ENCODE data around the gene ZCCHC14.
"Not testable (repeated sequence)": the region's sequence is repeated elsewhere in the genome, so short reads cannot be mapped to it uniquely, and the experiment has no call there.

ZCCHC14 gene

GRCh38 chr16:87391324-87391949 is 101.4 kb downstream of the ZCCHC14 start:
- Histone ChIP-seq H3K9me2 (replicated peaks; ENCODE audit: insufficient read depth, low read length) (no peaks in the 10 kb centered on the region), H3F3A (ENCODE audit: insufficient read depth) (peaks cover 34% of the 10 kb centered on the region), H3K27ac (ENCODE audit: low read depth, low read length) (peak overlapping the region; percentile 59), H3K9me3 (ENCODE audit: insufficient read depth, low read length) (no peaks in the 10 kb centered on the region), H3K36me3 (ENCODE audit: low read length) (no peaks in the 10 kb centered on the region), H3K4me2 (ENCODE audit: low read depth, low read length, poor library complexity, severe bottlenecking) (peak overlapping the region; percentile 56), H3K4me3 (ENCODE audit: insufficient read depth, low read length, poor library complexity, severe bottlenecking) (peak overlapping the region; percentile 76), H3K9ac (ENCODE audit: low read length) (peak overlapping the region; percentile 86), H4K20me1 (ENCODE audit: low read depth, low read length) (peaks cover 7% of the 10 kb centered on the region; the same call in 1 of the 2 replicates), H3K27me3 (ENCODE audit: low read length) (no peaks in the 10 kb centered on the region), H3K79me2 (ENCODE audit: insufficient read depth, low read length) (peaks cover 35% of the 10 kb centered on the region), H2AFZ (ENCODE audit: low read depth, low read length, severe bottlenecking) (no peak overlapping the region)
- no peak for TF ChIP-seq EZH2phosphoT487 (conservative IDR thresholded peaks at IDR 0.05; ENCODE audit: low read length)
- TF ChIP-seq, protein P1, sequence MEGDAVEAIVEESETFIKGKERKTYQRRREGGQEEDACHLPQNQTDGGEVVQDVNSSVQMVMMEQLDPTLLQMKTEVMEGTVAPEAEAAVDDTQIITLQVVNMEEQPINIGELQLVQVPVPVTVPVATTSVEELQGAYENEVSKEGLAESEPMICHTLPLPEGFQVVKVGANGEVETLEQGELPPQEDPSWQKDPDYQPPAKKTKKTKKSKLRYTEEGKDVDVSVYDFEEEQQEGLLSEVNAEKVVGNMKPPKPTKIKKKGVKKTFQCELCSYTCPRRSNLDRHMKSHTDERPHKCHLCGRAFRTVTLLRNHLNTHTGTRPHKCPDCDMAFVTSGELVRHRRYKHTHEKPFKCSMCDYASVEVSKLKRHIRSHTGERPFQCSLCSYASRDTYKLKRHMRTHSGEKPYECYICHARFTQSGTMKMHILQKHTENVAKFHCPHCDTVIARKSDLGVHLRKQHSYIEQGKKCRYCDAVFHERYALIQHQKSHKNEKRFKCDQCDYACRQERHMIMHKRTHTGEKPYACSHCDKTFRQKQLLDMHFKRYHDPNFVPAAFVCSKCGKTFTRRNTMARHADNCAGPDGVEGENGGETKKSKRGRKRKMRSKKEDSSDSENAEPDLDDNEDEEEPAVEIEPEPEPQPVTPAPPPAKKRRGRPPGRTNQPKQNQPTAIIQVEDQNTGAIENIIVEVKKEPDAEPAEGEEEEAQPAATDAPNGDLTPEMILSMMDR (IDR thresholded peaks at IDR 0.05; ENCODE audit: insufficient read depth, low read length, poor library complexity, severe bottlenecking) = no peak

DNA sequence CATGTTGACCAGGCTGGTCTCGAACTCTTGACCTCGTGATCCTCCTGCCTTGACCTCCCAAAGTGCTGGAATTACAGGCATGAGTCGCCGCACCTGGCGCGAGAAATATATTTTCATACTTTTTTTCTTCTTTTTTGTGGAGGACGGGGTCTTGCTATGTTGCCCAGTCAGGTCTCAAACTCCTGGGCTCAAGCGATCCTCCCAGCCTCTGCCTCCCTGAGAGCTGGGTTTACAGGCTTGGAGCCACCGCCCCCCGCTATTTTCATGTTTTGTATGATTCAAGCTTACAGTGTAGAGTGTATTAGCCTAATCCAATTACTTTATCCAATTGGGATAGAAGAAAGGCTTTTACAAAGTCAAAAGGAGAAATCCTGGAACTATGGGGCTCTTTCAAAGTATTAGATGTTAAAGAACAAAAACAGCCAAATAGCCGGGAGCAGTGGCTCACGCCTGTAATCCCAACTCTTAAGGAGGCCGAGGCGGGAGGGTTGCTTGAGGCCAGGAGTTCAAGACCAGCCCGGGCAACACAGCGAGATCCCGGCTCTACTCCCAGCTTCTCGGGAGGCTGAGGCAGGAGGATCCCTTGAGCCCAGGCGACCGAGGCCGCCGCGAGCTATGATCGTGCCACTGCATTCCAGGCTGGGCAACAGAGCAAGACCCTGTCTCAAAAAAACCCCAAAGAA is 102.0 kb downstream of the ZCCHC14 start:
- Histone ChIP-seq H3K4me3 (ENCODE audit: insufficient read depth, low read length, poor library complexity, severe bottlenecking) (peak overlapping the region; percentile 76), H2AFZ (ENCODE audit: low read depth, low read length, severe bottlenecking) (no peak overlapping the region)

DNA sequence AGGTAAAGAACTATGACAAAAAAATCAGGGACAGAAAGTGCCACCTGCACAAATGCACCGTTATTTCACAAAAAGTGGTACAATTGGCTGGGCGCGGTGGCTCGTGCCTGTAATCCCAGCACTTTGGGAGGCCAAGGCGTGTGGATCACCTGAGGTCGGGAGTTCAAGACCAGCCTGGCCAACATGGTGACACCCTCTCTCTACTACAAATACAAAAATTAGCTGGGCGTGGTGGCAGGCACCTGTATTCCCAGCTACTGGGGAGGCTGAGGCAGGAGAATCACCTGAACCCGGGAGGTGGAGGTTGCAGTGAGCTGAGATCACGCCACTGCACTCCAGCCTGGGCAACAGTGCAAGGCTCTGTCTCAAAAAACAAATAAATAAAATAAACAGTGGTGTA is 102.9 kb downstream of the ZCCHC14 start:
- H4K20me1 ChIP-seq (ENCODE audit: low read depth, low read length); H3K9me2 ChIP-seq (replicated peaks; ENCODE audit: insufficient read depth, low read length); H3K4me3 ChIP-seq (ENCODE audit: insufficient read depth, low read length, poor library complexity, severe bottlenecking); H3K27me3 ChIP-seq (ENCODE audit: low read length); H3K36me3 ChIP-seq (ENCODE audit: low read length); H3K4me2 ChIP-seq (ENCODE audit: low read depth, low read length, poor library complexity, severe bottlenecking); H3K9ac ChIP-seq (ENCODE audit: low read length); H3K27ac ChIP-seq (ENCODE audit: low read depth, low read length); H2AFZ ChIP-seq (ENCODE audit: low read depth, low read length, severe bottlenecking); H3K9me3 ChIP-seq (ENCODE audit: insufficient read depth, low read length): not testable (repeated sequence)
- Histone ChIP-seq H3K79me2 (ENCODE audit: insufficient read depth, low read length) (peaks cover 22% of the 10 kb centered on the region), H3F3A (ENCODE audit: insufficient read depth) (peaks cover 34% of the 10 kb centered on the region)

More for the DNA sequence above, 102.0 kb downstream of the ZCCHC14 start:
- no peaks in the 10 kb centered on the region for H3K9me2 ChIP-seq (replicated peaks; ENCODE audit: insufficient read depth, low read length)
- H4K20me1 ChIP-seq (ENCODE audit: low read depth, low read length) = peaks cover 7% of the 10 kb centered on the region; the same call in 1 of the 2 replicates
- no peaks in the 10 kb centered on the region for H3K27me3 ChIP-seq (ENCODE audit: low read length)
- H3K36me3 ChIP-seq (ENCODE audit: low read length) = no peaks in the 10 kb centered on the region
- H3K79me2 ChIP-seq (ENCODE audit: insufficient read depth, low read length) = peaks cover 30% of the 10 kb centered on the region
- H3K27ac ChIP-seq (ENCODE audit: low read depth, low read length) = no peak overlapping the region
- no peaks in the 10 kb centered on the region for H3K9me3 ChIP-seq (ENCODE audit: insufficient read depth, low read length)
- peaks cover 34% of the 10 kb centered on the region for H3F3A ChIP-seq (ENCODE audit: insufficient read depth)
- TF ChIP-seq EZH2phosphoT487 (conservative IDR thresholded peaks at IDR 0.05; ENCODE audit: low read length) = no peak
- TF ChIP-seq, protein P1 (IDR thresholded peaks at IDR 0.05; ENCODE audit: insufficient read depth, low read length, poor library complexity, severe bottlenecking) = no peak
- H3K4me2 ChIP-seq (ENCODE audit: low read depth, low read length, poor library complexity, severe bottlenecking) = peak overlapping the region; percentile 56
- H3K9ac ChIP-seq (ENCODE audit: low read length) = peak overlapping the region; percentile 86

DNA sequence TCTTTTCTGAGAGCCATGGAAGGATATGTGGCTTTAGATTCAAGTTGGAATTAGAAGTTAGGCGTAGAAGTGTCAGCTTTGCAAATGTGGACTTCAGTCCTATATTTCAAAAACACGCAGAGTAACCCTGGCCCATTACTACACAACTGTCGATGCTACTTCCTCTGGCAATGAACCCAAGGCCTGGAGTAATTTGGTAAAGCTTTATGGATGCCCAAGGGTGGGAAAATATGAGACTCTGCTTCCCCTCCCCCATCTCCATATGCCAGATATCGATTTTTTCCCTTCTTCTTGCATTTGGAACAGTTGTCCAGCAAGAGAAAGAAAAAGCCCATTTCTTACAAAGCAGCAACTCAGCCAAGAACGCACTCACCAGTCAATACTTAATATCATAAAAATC is 103.6 kb downstream of the ZCCHC14 start:
- TF ChIP-seq, protein P1 (IDR thresholded peaks at IDR 0.05; ENCODE audit: insufficient read depth, low read length, poor library complexity, severe bottlenecking) = no peak
- no peak for TF ChIP-seq EZH2phosphoT487 (conservative IDR thresholded peaks at IDR 0.05; ENCODE audit: low read length)
- Histone ChIP-seq H2AFZ (ENCODE audit: low read depth, low read length, severe bottlenecking) (peak overlapping the region; percentile 43), H3K9ac (ENCODE audit: low read length) (no peak overlapping the region), H3K36me3 (ENCODE audit: low read length) (no peaks in the 10 kb centered on the region), H3K27me3 (ENCODE audit: low read length) (no peaks in the 10 kb centered on the region), H3K9me2 (replicated peaks; ENCODE audit: insufficient read depth, low read length) (no peaks in the 10 kb centered on the region), H3K4me2 (ENCODE audit: low read depth, low read length, poor library complexity, severe bottlenecking) (peak overlapping the region; percentile 67), H3F3A (ENCODE audit: insufficient read depth) (peaks cover 34% of the 10 kb centered on the region), H3K4me3 (ENCODE audit: insufficient read depth, low read length, poor library complexity, severe bottlenecking) (no peak overlapping the region), H3K27ac (ENCODE audit: low read depth, low read length) (peak overlapping the region; percentile 82), H3K79me2 (ENCODE audit: insufficient read depth, low read length) (peaks cover 16% of the 10 kb centered on the region), H3K9me3 (ENCODE audit: insufficient read depth, low read length) (no peaks in the 10 kb centered on the region), H4K20me1 (ENCODE audit: low read depth, low read length) (no peaks in the 10 kb centered on the region)
